ENCODE results near the gene MGRN1. TPM values are rescaled to one million over a fixed set of nuclear protein-coding genes. Genes with fewer than 3 reads are reported as not detected.

MGRN1 gene
- total and polyA plus RNA-seq, 11 donors: 17.9 to 75.0 (median 38.0) TPM

- TF ChIP-seq POLR2A (IDR thresholded peaks at IDR 0.05) (no peak), CTCF (IDR thresholded peaks at IDR 0.05) (no peak)
- Histone ChIP-seq H3K27ac (no peak overlapping the region), H3K36me3 (peaks cover 0 to 98% (median 77%) of the 10 kb centered on the region in 9 donors), H3K27me3 (no peaks in the 10 kb centered on the region), H3K9me3 (no peaks in the 10 kb centered on the region), H3K4me3 (no peak overlapping the region), H3K4me1 (peaks cover 0 to 8% (median 0%) of the 10 kb centered on the region in 12 donors)
- ATAC-seq (no peak), DNase-seq (peak in 1 of 5 donors; percentile 17)
- intact Hi-C loops (cut with DNase I): no loop called here
- 88 to 92% (median 91%) methylated on average over 13 to 17 of the region's 17 CpGs for WGBS, 4 donors
Observed at GRCh38 chr16:4701791-4702465, 77.3 kb downstream of the MGRN1 start.

GRCh38 chr16:4702466-4702808 lies 77.8 kb downstream of the MGRN1 start:
- no peak overlapping the region for H3K27ac ChIP-seq
- peaks cover 0 to 6% (median 0%) of the 10 kb centered on the region in 12 donors for H3K4me1 ChIP-seq
- 84 to 90% (median 87%) methylated on average over 7 of the region's 7 CpGs for WGBS, 4 donors
- no peak overlapping the region for H3K4me3 ChIP-seq
- ATAC-seq (no peak), DNase-seq (no peak)
- H3K36me3 ChIP-seq: peaks cover 0 to 98% (median 75%) of the 10 kb centered on the region in 9 donors
- H3K27me3 ChIP-seq: no peaks in the 10 kb centered on the region
- no peak for TF ChIP-seq POLR2A (IDR thresholded peaks at IDR 0.05)
- no peak for TF ChIP-seq CTCF (IDR thresholded peaks at IDR 0.05)
- intact Hi-C loops (cut with DNase I): no loop called here
- no peaks in the 10 kb centered on the region for H3K9me3 ChIP-seq

GRCh38 chr16:4703906-4704305 lies 79.3 kb downstream of the MGRN1 start:
- H3K27me3 ChIP-seq: no peaks in the 10 kb centered on the region
- WGBS, 4 donors: 79 to 92% (median 85%) methylated on average over 6 to 7 of the region's 7 CpGs
- intact Hi-C loops (cut with DNase I): no loop called here
- TF ChIP-seq CTCF (IDR thresholded peaks at IDR 0.05) (no peak), POLR2A (IDR thresholded peaks at IDR 0.05) (no peak)
- peaks cover 0 to 93% (median 76%) of the 10 kb centered on the region in 9 donors for H3K36me3 ChIP-seq
- H3K4me3 ChIP-seq: no peak overlapping the region
- peaks cover 0 to 6% (median 0%) of the 10 kb centered on the region in 12 donors for H3K4me1 ChIP-seq
- ATAC-seq (no peak), DNase-seq (no peak)
- H3K27ac ChIP-seq: no peak overlapping the region
- no peaks in the 10 kb centered on the region for H3K9me3 ChIP-seq

GRCh38 chr16:4704491-4704890 lies 79.9 kb downstream of the MGRN1 start:
- no peaks in the 10 kb centered on the region for H3K27me3 ChIP-seq
- TF ChIP-seq POLR2A (IDR thresholded peaks at IDR 0.05) (no peak), CTCF (IDR thresholded peaks at IDR 0.05) (no peak)
- DNase-seq (no peak), ATAC-seq (no peak)
- H3K4me1 ChIP-seq: peaks cover 0 to 6% (median 0%) of the 10 kb centered on the region in 12 donors
- H3K27ac ChIP-seq: no peak overlapping the region
- intact Hi-C loops (cut with DNase I): no loop called here
- H3K4me3 ChIP-seq: no peak overlapping the region
- H3K36me3 ChIP-seq: peaks cover 0 to 90% (median 76%) of the 10 kb centered on the region in 9 donors
- WGBS, 4 donors: 92 to 94% (median 93%) methylated on average over 8 of the region's 8 CpGs
- no peaks in the 10 kb centered on the region for H3K9me3 ChIP-seq
